Measurements from ENCODE around the gene PRIM1. TPM values are rescaled to one million over a fixed set of nuclear protein-coding genes. Genes with fewer than 3 reads are reported as not detected.

Gene PRIM1
- total and polyA plus RNA-seq, 2 of the 13 experiments (the other 11 are each of a cell fraction or from before 2014, with no cell fraction given) = 30.0 to 47.3 TPM

GRCh38 chr12:56724972-56725722 lies 27.0 kb downstream of the PRIM1 start, which contains the start of gene NACA (continued):
- peak; percentile 87; the same call in 1 of the 2 replicates for TF ChIP-seq TIGD3 (CRISPR knock-in tag; IDR thresholded peaks at IDR 0.05; ENCODE audit: borderline replicate concordance)
- TF ChIP-seq ZNF235 (CRISPR knock-in tag; IDR thresholded peaks at IDR 0.05; ENCODE audit: borderline replicate concordance) = peak; percentile 89; the same call in 1 of the 2 replicates
- TF ChIP-seq BRD4 (CRISPR knock-in tag; IDR thresholded peaks at IDR 0.05) = peak; percentile 99
- peak; percentile 68; the same call in 1 of the 2 replicates for TF ChIP-seq ZNF136 (CRISPR knock-in tag; IDR thresholded peaks at IDR 0.05; ENCODE audit: low read depth)
- TF ChIP-seq ZNF280D (CRISPR knock-in tag; IDR thresholded peaks at IDR 0.05) = peak; percentile 95
- peak; percentile 33 for TF ChIP-seq ZNF883 (CRISPR knock-in tag; IDR thresholded peaks at IDR 0.05; ENCODE audit: not compliant biosample characterization)
- TF ChIP-seq KLF16 (CRISPR knock-in tag; IDR thresholded peaks at IDR 0.05) = peak in 1 of 2 experiments; percentile 85; a peak in 2 of 4 replicates
- TF ChIP-seq ZXDC (CRISPR knock-in tag; IDR thresholded peaks at IDR 0.05) = peak; percentile 93
- peak; percentile 90; the same call in 1 of the 2 replicates for TF ChIP-seq IKZF5 (CRISPR knock-in tag; IDR thresholded peaks at IDR 0.05)
- no peak for TF ChIP-seq MLX (CRISPR knock-in tag; IDR thresholded peaks at IDR 0.05)
- peak in 1 of 2 experiments; percentile 41; a peak in 1 of 4 replicates for TF ChIP-seq EP300 (IDR thresholded peaks at IDR 0.05; ENCODE audit: low read depth in 2 of 2, low read length in 2 of 2)
- no peak; the same call in 1 of the 2 replicates for TF ChIP-seq EP300 (CRISPR knock-in tag; IDR thresholded peaks at IDR 0.05; ENCODE audit: borderline replicate concordance)
- TF ChIP-seq ZNF333 (CRISPR knock-in tag; IDR thresholded peaks at IDR 0.05; ENCODE audit: borderline replicate concordance) = peak; percentile 63; the same call in 1 of the 2 replicates
- no peak for TF ChIP-seq HNRNPUL1 (IDR thresholded peaks at IDR 0.05; ENCODE audit: low read depth, low read length)
- peak; percentile 62 for TF ChIP-seq CHD2 (IDR thresholded peaks at IDR 0.05; ENCODE audit: low read depth, low read length)
- peak; percentile 98 for TF ChIP-seq ZNF619 (CRISPR knock-in tag; IDR thresholded peaks at IDR 0.05)
- no peak for TF ChIP-seq FOXM1 (CRISPR knock-in tag; IDR thresholded peaks at IDR 0.05)
- peak; percentile 37; the same call in 1 of the 2 replicates for TF ChIP-seq SOX5 (CRISPR knock-in tag; IDR thresholded peaks at IDR 0.05; ENCODE audit: borderline replicate concordance)
- TF ChIP-seq ATF7-NPFF (CRISPR knock-in tag; IDR thresholded peaks at IDR 0.05; ENCODE audit: low read depth) = peak; percentile 59; the same call in 1 of the 2 replicates
- TF ChIP-seq RARA (CRISPR knock-in tag; IDR thresholded peaks at IDR 0.05) = peak; percentile 28; the same call in 1 of the 2 replicates
